ENCODE results near the gene IPO13.

DNA sequence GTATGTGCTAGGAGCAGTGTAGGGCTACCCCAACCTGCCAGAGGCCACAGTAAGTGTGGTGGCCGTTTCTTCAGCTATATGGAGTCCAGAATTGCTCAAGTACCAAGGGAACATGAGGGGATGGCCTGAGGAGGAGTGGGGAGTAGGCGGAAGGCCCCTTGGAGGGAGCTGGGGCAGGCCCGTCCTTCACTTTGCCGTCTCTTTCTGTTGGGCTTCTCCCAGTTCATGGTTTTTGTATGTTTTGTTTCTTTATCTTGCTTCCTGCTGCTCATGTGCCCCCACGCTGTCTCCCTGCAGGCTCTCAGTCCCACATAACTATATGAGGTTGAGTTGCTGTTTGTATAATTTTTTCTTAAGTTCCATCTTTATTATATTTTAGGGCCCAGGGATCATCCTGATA is 17.1 kb downstream of the IPO13 start:
- no peak for TF ChIP-seq HNF4G (IDR thresholded peaks at IDR 0.05)
- TF ChIP-seq, protein P1, sequence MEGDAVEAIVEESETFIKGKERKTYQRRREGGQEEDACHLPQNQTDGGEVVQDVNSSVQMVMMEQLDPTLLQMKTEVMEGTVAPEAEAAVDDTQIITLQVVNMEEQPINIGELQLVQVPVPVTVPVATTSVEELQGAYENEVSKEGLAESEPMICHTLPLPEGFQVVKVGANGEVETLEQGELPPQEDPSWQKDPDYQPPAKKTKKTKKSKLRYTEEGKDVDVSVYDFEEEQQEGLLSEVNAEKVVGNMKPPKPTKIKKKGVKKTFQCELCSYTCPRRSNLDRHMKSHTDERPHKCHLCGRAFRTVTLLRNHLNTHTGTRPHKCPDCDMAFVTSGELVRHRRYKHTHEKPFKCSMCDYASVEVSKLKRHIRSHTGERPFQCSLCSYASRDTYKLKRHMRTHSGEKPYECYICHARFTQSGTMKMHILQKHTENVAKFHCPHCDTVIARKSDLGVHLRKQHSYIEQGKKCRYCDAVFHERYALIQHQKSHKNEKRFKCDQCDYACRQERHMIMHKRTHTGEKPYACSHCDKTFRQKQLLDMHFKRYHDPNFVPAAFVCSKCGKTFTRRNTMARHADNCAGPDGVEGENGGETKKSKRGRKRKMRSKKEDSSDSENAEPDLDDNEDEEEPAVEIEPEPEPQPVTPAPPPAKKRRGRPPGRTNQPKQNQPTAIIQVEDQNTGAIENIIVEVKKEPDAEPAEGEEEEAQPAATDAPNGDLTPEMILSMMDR (IDR thresholded peaks at IDR 0.05; ENCODE audit: low read depth, low read length, missing input control), result no peak
- TF ChIP-seq, protein P2, sequence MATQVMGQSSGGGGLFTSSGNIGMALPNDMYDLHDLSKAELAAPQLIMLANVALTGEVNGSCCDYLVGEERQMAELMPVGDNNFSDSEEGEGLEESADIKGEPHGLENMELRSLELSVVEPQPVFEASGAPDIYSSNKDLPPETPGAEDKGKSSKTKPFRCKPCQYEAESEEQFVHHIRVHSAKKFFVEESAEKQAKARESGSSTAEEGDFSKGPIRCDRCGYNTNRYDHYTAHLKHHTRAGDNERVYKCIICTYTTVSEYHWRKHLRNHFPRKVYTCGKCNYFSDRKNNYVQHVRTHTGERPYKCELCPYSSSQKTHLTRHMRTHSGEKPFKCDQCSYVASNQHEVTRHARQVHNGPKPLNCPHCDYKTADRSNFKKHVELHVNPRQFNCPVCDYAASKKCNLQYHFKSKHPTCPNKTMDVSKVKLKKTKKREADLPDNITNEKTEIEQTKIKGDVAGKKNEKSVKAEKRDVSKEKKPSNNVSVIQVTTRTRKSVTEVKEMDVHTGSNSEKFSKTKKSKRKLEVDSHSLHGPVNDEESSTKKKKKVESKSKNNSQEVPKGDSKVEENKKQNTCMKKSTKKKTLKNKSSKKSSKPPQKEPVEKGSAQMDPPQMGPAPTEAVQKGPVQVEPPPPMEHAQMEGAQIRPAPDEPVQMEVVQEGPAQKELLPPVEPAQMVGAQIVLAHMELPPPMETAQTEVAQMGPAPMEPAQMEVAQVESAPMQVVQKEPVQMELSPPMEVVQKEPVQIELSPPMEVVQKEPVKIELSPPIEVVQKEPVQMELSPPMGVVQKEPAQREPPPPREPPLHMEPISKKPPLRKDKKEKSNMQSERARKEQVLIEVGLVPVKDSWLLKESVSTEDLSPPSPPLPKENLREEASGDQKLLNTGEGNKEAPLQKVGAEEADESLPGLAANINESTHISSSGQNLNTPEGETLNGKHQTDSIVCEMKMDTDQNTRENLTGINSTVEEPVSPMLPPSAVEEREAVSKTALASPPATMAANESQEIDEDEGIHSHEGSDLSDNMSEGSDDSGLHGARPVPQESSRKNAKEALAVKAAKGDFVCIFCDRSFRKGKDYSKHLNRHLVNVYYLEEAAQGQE (IDR thresholded peaks at IDR 0.05), result no peak
- no peak for TF ChIP-seq TAF1 (conservative IDR thresholded peaks at IDR 0.05)
- TF ChIP-seq HNF4A (conservative IDR thresholded peaks at IDR 0.05), result no peak

Measured in liver (tissue), 3 donors.